Activated naive CD8-positive, alpha-beta T cell treated with anti-CD3 and anti-CD28 coated beads, Interleukin-2, amount 10 ng/mL, durations not matched to agents 7 days and 5 days (primary cell): ENCODE results near the gene GZMB. TPM values are rescaled to one million over a fixed set of nuclear protein-coding genes. Genes with fewer than 3 reads are reported as not detected.
"Not testable (repeated sequence)": the region's sequence is repeated elsewhere in the genome, so short reads cannot be mapped to it uniquely, and the experiment has no call there.

Experiments
- ATAC-seq: fragments of 150-1000 bp; cut with Tn5 transposase; one replicate; pipeline ENCODE4 v1.10.0; 2021; ENCODE audit warnings: low read depth, moderate library complexity
- POLR2A ChIA-PET: fragments of 350-600 bp; sonication (Branson Sonifier 250); formaldehyde crosslinking; loops from one replicate; lab custom pipeline; 2021; ENCODE audit warnings: antibody characterized with exemption; lab: Charles Lee
- DNase-seq: peaks from one replicate; pipeline ENCODE4 v3.0.0; 2021
- H3K27ac Mint-ChIP-seq: one replicate; pipeline ENCODE4 v1.8.0; 2022; ENCODE audit warnings: mild to moderate bottlenecking, mixed read lengths
- H3K27me3 Mint-ChIP-seq: one replicate; pipeline ENCODE4 v1.8.0; 2022; ENCODE audit warnings: mild to moderate bottlenecking, moderate library complexity, mixed read lengths
- H3K36me3 Mint-ChIP-seq: one replicate; pipeline ENCODE4 v1.8.0; 2021; ENCODE audit warnings: mild to moderate bottlenecking, mixed read lengths
- H3K4me1 Mint-ChIP-seq: one replicate; pipeline ENCODE4 v1.8.0; 2021; ENCODE audit warnings: mixed read lengths
- H3K4me3 Mint-ChIP-seq: one replicate; pipeline ENCODE4 v1.8.0; 2022; ENCODE audit warnings: mild to moderate bottlenecking, moderate library complexity, mixed read lengths
- H3K9me3 Mint-ChIP-seq: one replicate; pipeline ENCODE4 v1.8.0; 2021; ENCODE audit warnings: mixed read lengths
- total RNA-seq, 2 experiments: library from RNA; stranded (reverse); gene quantifications; one replicate each; pipeline ENCODE4 v1.2.3, GENCODE V29; 2021

The GZMB gene
- total RNA-seq, 2 experiments from 2014 or later: 195 to 217 TPM

GRCh38 chr14:24584402-24584801, 49.6 kb downstream of the GZMB start:
- H3K9me3 Mint-ChIP-seq: peaks cover 13% of the 10 kb centered on the region
- H3K27ac Mint-ChIP-seq, POLR2A ChIA-PET, ATAC-seq, H3K4me1 Mint-ChIP-seq, DNase-seq, H3K4me3 Mint-ChIP-seq, H3K36me3 Mint-ChIP-seq: not testable (repeated sequence)
- peaks cover 12% of the 10 kb centered on the region for H3K27me3 Mint-ChIP-seq

Other genes with a start within 250 kb of the GZMB start
- gene NYNRIN, start 235.2 kb downstream of the GZMB start, total RNA-seq: under 1 TPM; 0.34 to 0.42 TPM
- gene CBLN3, start 204.5 kb downstream of the GZMB start, total RNA-seq: 1 to 10 TPM; 3.2 to 3.8 TPM
- gene KHNYN, start 204.2 kb downstream of the GZMB start, total RNA-seq: 100 to 1,000 TPM; 104 to 105 TPM
- gene SDR39U1, start 191.4 kb downstream of the GZMB start, total RNA-seq: 10 to 100 TPM; 75.7 to 79.5 TPM
- gene CMA1, start 125.9 kb downstream of the GZMB start, total RNA-seq: under 1 TPM; 0.33 to 0.51 TPM
- gene CTSG, start 57.9 kb downstream of the GZMB start, total RNA-seq: not detected
- gene GZMH, start 24.5 kb downstream of the GZMB start, total RNA-seq: 1 to 10 TPM; 4.9 to 5.7 TPM